ENCODE measurements around the gene PFN3. TPM values are rescaled to one million over a fixed set of nuclear protein-coding genes. Genes with fewer than 3 reads are reported as not detected.

PFN3 gene
- total RNA-seq, 2 experiments from 2014 or later = not detected

DNA sequence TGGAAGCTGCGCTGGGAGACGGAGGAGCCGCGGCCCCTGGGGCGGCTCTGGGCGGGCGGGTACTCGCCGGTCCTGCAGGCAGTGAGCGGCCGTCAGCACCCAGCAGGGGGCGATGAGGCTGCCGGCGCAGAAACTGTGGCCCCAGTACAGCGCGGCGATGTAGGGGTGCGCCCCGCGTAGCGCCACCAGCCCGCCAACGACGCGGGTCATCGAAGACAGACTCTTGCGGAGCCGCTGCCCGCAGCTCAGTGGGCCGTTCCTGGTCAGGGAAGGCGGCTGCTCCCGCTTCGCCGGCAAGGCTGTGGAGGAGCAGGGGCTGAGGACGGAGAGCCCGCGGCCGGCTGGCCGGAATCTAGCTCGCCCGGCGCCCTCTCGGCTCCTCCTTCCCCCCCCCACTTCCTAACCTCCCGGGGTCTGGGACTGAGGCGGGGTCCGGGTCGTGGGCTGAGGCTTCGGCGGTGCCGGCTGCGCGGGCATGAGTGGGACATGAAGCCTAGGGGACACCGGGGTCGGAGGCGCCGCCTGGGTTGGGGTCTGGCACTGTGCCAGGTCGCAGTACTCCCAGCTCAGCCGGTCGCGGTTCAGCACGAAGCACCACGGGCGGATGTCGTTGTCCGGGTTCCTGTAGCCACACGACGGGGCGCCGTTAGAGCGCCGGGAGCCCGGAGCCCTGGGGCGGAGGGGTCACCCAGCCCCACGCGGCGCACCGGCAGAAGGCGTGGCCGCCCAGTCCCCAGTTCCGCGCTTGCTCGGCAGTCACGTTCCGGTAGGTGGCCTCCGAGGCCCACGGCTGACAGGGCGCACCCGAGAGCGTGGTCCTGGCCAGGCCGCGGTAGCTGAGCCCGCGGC is 3.6 kb upstream of the PFN3 start:
- Mint-ChIP-seq H3K36me3 (ENCODE audit: low read depth) (no peaks in the 10 kb centered on the region), H3K4me3 (peak overlapping the region; percentile 78), H3K9me3 (ENCODE audit: insufficient read depth) (no peaks in the 10 kb centered on the region), H3K27me3 (ENCODE audit: low read depth) (peaks cover 21% of the 10 kb centered on the region), H3K27ac (peak overlapping the region; percentile 74), H3K4me1 (ENCODE audit: low read depth) (peaks cover 48% of the 10 kb centered on the region)
- CTCF ChIA-PET = interaction anchor here (0.6 to 8.8 kb wide), 39 partner anchors 11 to 134 kb away, joined by 3 to 337 read pairs (median 7); partner anchors contain the start of genes DBN1, DDX41, GRK6 and LMAN2
- POLR2A ChIA-PET = interaction anchor here (0.8 to 5.2 kb wide), 12 partner anchors 14 to 112 kb away, joined by 3 to 54 read pairs (median 8); partner anchors contain the start of genes GRK6 and PRR7
- DNase-seq = peak; percentile 89
- peak; percentile 92 for ATAC-seq

GRCh38 chr5:177403102-177403791 is 2.8 kb upstream of the PFN3 start:
- Mint-ChIP-seq H3K27ac (peak overlapping the region; percentile 74), H3K4me3 (peak overlapping the region; percentile 78), H3K27me3 (ENCODE audit: low read depth) (peaks cover 21% of the 10 kb centered on the region), H3K36me3 (ENCODE audit: low read depth) (no peaks in the 10 kb centered on the region), H3K4me1 (ENCODE audit: low read depth) (peaks cover 48% of the 10 kb centered on the region), H3K9me3 (ENCODE audit: insufficient read depth) (no peaks in the 10 kb centered on the region)
- ChIA-PET POLR2A (interaction anchor here (0.8 to 5.2 kb wide), 10 partner anchors 13 to 52 kb away, joined by 3 to 54 read pairs (median 15); partner anchors contain the start of genes GRK6 and PRR7), CTCF (interaction anchor here (0.8 to 8.8 kb wide), 35 partner anchors 11 to 399 kb away, joined by 3 to 337 read pairs (median 9); partner anchors contain the start of genes DBN1, DDX41, GRK6 and LMAN2)
- ATAC-seq (peak; percentile 21), DNase-seq (peak; percentile 68)

GRCh38 chr5:177402271-177403043 is 2.0 kb upstream of the PFN3 start:
- no peaks in the 10 kb centered on the region for H3K9me3 Mint-ChIP-seq (ENCODE audit: insufficient read depth)
- peak; percentile 78 for DNase-seq
- peaks cover 21% of the 10 kb centered on the region for H3K27me3 Mint-ChIP-seq (ENCODE audit: low read depth)
- peak overlapping the region; percentile 74 for H3K27ac Mint-ChIP-seq
- H3K36me3 Mint-ChIP-seq (ENCODE audit: low read depth) = no peaks in the 10 kb centered on the region
- peaks cover 48% of the 10 kb centered on the region for H3K4me1 Mint-ChIP-seq (ENCODE audit: low read depth)
- ChIA-PET CTCF (interaction anchor here (0.6 to 8.8 kb wide), 30 partner anchors 10 to 398 kb away, joined by 3 to 337 read pairs (median 14); partner anchors contain the start of genes DBN1, GRK6, MXD3 and PDLIM7), POLR2A (interaction anchor here (0.6 to 5.2 kb wide), 10 partner anchors 13 to 305 kb away, joined by 3 to 54 read pairs (median 14); partner anchors contain the start of genes GRK6 and PRR7)
- ATAC-seq = peak; percentile 35
- peak overlapping the region; percentile 78 for H3K4me3 Mint-ChIP-seq

DNA sequence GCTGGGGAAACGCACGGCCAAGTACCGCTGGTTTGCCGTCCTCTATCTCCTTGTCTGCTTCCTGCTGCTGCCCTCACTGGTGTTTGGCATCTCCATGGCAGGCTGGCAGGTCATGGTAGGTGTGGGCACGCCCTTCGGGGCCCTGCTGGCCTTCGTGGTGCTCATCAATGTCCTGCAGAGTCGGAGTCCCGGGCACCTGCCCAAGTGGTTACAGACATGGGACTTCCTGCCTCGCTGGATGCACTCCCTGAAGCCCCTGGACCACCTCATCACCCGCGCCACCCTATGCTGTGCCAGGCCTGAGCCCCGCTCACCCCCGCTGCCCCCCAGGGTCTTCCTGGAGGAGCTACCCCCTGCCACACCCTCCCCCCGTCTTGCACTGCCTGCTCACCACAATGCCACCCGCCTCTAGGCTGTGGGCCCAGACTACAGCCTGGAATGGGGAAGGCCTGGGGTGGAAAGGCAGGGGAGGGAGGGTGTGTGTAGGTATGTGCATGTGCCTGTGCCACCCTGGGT is 2.5 kb downstream of the PFN3 start:
- Mint-ChIP-seq H3K27me3 (ENCODE audit: low read depth) (peaks cover 16% of the 10 kb centered on the region), H3K4me1 (ENCODE audit: low read depth) (peaks cover 18% of the 10 kb centered on the region), H3K36me3 (ENCODE audit: low read depth) (no peaks in the 10 kb centered on the region), H3K4me3 (no peak overlapping the region), H3K9me3 (ENCODE audit: insufficient read depth) (no peaks in the 10 kb centered on the region), H3K27ac (no peak overlapping the region)
- ChIA-PET CTCF (interaction anchor here (1.0 kb wide), 1 partner anchor 8 kb away, joined by 4 read pairs; no protein-coding TSS in a partner anchor), POLR2A (no interaction called here)
- no peak for DNase-seq
- no peak for ATAC-seq

GRCh38 chr5:177396807-177397206 is 3.7 kb downstream of the PFN3 start:
- H3K4me3 Mint-ChIP-seq = no peak overlapping the region
- DNase-seq (no peak), ATAC-seq (no peak)
- H3K27ac Mint-ChIP-seq = no peak overlapping the region
- no peaks in the 10 kb centered on the region for H3K36me3 Mint-ChIP-seq (ENCODE audit: low read depth)
- CTCF ChIA-PET = no interaction called here
- H3K27me3 Mint-ChIP-seq (ENCODE audit: low read depth) = peaks cover 8% of the 10 kb centered on the region
- peaks cover 8% of the 10 kb centered on the region for H3K4me1 Mint-ChIP-seq (ENCODE audit: low read depth)
- POLR2A ChIA-PET = no interaction called here
- no peaks in the 10 kb centered on the region for H3K9me3 Mint-ChIP-seq (ENCODE audit: insufficient read depth)

DNA sequence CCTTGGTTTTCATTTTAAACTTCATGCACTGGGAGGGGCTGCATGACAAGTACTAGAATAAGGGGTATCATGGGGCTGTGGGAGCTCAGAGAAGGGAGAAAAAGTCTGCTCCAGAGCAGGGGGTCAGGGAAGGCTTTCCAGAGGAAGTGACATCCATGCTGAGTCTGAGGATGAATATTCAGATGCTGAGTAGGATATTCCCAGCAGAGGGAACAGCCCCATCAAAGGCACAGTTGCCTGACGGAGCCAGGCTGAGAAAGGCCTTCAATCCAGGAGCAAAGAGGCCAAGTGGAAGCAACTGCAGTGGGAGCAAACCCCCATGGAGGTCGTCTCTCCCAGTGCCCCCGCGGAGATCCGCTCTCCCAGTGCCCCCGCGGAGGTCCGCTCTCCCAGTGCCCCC is 4.4 kb downstream of the PFN3 start:
- Mint-ChIP-seq H3K9me3 (ENCODE audit: insufficient read depth) (no peaks in the 10 kb centered on the region), H3K27ac (no peak overlapping the region), H3K4me1 (ENCODE audit: low read depth) (peaks cover 15% of the 10 kb centered on the region), H3K27me3 (ENCODE audit: low read depth) (peaks cover 3% of the 10 kb centered on the region), H3K4me3 (no peak overlapping the region), H3K36me3 (ENCODE audit: low read depth) (no peaks in the 10 kb centered on the region)
- ATAC-seq = no peak
- POLR2A ChIA-PET = no interaction called here
- no peak for DNase-seq
- CTCF ChIA-PET = interaction anchor here (7.8 to 8.3 kb wide), 2 partner anchors 9 to 58 kb away, joined by 175 to 270 read pairs; partner anchors contain the start of gene PFN3

DNA sequence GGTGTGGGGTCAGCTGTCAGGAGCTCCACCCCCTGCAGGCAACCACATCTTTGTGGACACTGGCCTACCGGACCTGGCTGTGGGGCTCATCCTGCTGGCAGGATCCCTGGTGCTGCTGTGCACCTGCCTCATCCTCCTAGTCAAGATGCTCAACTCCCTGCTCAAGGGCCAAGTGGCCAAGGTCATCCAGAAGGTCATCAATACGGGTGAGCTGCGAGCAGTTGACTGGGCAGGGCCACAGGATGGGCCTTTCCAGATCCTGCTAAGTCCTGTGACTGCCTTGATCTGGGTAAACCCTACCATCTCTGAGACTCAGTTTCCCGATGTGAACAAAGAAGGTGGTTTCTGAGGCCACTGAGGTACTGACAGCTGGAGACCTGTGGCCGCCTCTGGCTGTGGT is 6.5 kb downstream of the PFN3 start:
- Mint-ChIP-seq H3K36me3 (ENCODE audit: low read depth) (no peaks in the 10 kb centered on the region), H3K4me1 (ENCODE audit: low read depth) (peaks cover 36% of the 10 kb centered on the region), H3K27me3 (ENCODE audit: low read depth) (peaks cover 3% of the 10 kb centered on the region), H3K27ac (no peak overlapping the region), H3K4me3 (no peak overlapping the region), H3K9me3 (ENCODE audit: insufficient read depth) (no peaks in the 10 kb centered on the region)
- ChIA-PET CTCF (interaction anchor here (1.0 to 8.3 kb wide), 5 partner anchors 11 to 280 kb away, joined by 3 to 270 read pairs (median 5); partner anchors contain the start of genes GRK6 and PFN3), POLR2A (interaction anchor here (0.6 kb wide), 1 partner anchor 67 kb away, joined by 3 read pairs; no protein-coding TSS in a partner anchor)
- no peak for DNase-seq
- ATAC-seq = no peak

GRCh38 chr5:177393206-177393765 is 7.2 kb downstream of the PFN3 start:
- Mint-ChIP-seq H3K36me3 (ENCODE audit: low read depth) (no peaks in the 10 kb centered on the region), H3K27me3 (ENCODE audit: low read depth) (peaks cover 3% of the 10 kb centered on the region), H3K4me3 (no peak overlapping the region), H3K27ac (peak overlapping the region; percentile 51), H3K9me3 (ENCODE audit: insufficient read depth) (no peaks in the 10 kb centered on the region), H3K4me1 (ENCODE audit: low read depth) (peaks cover 43% of the 10 kb centered on the region)
- CTCF ChIA-PET = interaction anchor here (1.2 to 8.3 kb wide), 7 partner anchors 11 to 108 kb away, joined by 3 to 270 read pairs (median 51); partner anchors contain the start of genes GRK6 and PFN3
- POLR2A ChIA-PET = interaction anchor here (0.8 to 1.0 kb wide), 2 partner anchors 59 to 62 kb away, joined by 3 read pairs; no protein-coding TSS in a partner anchor
- no peak for DNase-seq
- ATAC-seq = no peak

- Mint-ChIP-seq H3K27me3 (ENCODE audit: low read depth) (peaks cover 3% of the 10 kb centered on the region), H3K9me3 (ENCODE audit: insufficient read depth) (no peaks in the 10 kb centered on the region), H3K4me1 (ENCODE audit: low read depth) (peaks cover 45% of the 10 kb centered on the region), H3K36me3 (ENCODE audit: low read depth) (no peaks in the 10 kb centered on the region), H3K27ac (peak overlapping the region; percentile 51), H3K4me3 (no peak overlapping the region)
- ChIA-PET POLR2A (interaction anchor here (0.8 to 1.0 kb wide), 2 partner anchors 60 to 63 kb away, joined by 3 read pairs; no protein-coding TSS in a partner anchor), CTCF (interaction anchor here (1.2 to 8.3 kb wide), 6 partner anchors 12 to 108 kb away, joined by 3 to 270 read pairs (median 86); partner anchors contain the start of genes GRK6 and PFN3)
- ATAC-seq = no peak
- no peak for DNase-seq
These were observed 7.7 kb downstream of the PFN3 start for GRCh38 chr5:177392765-177393164.

Measured in activated CD8-positive, alpha-beta T cell treated with anti-CD3 and anti-CD28 coated beads, Interleukin-2, amount 10 ng/mL, durations not matched to agents 7 days and 5 days (primary cell).